Forelimb muscle (tissue), 1 donor: ENCODE results near the gene ZNF503. TPM values are rescaled to one million over a fixed set of nuclear protein-coding genes. Genes with fewer than 3 reads are reported as not detected.

Experiments used
- DNase-seq: peaks from one replicate; pipeline ENCODE4 v3.0.0-alpha.2; 2013; ENCODE audit warnings: low read depth
- polyA plus RNA-seq: library from polyadenylated mRNA; unstranded; fragments of 120-200 nt; gene quantifications from one replicate; pipeline ENCODE4 v1.2.1, GENCODE V29; 2013; ENCODE audit not compliant: insufficient read length

The ZNF503 gene
- polyA plus RNA-seq, 1 donor, result 10.8 TPM

- no peak for DNase-seq
These were observed 29.9 kb upstream of the ZNF503 start, which contains the start of gene LRMDA for GRCh38 chr10:75431180-75432111. Gene LRMDA (plus strand): TSS chr10:75431624.

DNA sequence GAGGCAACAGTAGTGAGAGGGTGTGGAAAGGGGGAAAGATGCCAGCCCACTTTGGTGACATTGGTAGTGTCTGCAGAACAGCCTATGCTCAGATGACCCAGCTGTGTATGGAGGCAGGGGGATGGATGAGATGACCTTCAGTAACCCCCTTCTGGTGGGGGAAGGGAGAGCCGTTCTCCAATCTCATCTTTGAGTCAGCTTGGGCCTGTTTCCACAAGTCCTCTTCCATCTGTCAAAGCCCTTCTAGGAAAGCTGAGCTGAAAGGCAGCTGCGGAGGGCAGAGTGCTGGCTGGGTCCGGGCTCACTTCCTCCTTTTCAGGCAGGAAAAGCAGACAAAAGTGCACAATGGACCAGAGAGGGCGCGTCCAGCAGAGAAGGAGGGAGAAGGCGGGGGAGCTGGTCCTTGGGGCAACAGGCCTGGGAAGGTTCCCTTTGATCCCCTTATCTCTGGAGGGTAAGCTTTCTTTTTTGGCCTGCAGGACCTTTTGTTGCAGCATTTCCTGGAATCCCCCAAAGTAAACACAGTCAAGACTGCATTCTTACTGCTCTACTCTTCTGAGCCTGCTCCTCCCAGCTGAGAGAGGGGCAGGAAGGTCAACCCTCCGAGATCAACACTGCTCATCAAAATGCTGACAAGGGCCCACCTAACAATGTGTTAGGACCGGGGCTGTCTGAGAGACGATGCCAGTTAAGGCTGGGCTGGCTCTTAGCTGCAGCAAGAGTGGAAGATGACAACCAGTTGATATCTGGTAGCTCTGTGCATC is 28.6 kb upstream of the ZNF503 start:
- no peak for DNase-seq

- DNase-seq, result no peak
These were observed 27.7 kb upstream of the ZNF503 start for GRCh38 chr10:75429159-75429827.

DNA sequence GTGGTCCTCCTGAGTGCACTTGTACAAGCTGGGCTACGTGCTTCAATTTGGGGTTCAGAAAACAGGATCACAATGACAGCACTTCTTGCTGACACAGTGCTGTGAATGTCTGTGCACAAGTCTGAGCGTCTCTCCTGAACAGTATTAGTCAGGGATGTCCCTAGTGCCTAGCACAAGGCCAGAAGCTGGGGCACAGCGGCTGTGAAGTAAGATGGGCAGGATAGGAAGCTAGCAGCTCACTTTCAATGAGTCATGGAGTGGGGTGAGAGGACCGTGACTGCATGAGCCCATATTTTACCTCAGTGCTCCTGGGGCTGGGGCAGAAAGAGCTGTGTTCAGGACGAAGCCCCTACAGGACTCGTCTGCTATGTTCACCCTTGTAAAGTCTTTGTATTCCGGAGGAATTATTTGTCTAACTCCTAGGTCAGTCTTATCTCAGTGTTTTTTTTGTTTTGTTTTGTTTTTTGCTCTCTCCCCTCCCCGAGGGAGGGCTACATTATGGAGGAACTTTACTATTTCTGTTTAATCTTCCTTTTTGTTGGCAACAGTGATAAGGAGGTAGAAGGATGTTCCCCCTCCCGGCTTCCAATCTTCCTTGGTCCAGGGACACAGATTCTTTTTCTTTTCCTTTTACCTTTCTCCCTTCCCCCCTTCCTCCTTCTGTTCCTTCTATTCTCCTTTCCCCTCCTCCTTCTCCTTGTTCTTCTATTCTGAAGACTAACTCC is 27.0 kb upstream of the ZNF503 start:
- no peak for DNase-seq

DNA sequence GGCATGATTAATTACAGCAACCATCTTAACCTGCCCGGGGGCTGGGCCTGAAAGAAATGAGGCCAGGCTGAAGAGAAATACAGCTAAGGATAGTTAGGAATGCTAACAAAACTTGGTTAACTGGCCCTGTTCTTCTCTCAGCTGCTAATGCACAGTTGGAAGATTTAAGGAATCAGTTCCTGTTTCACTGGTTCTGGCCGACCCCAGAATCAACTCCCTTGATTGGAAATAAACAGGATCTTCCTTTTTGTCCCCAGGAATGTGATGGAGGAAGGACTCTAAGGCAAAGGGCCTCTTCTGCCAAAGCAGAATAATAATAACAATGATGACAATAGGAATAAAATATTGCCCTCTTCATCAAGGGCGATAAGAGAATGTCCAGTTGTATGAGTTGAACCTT is 26.4 kb upstream of the ZNF503 start:
- no peak for DNase-seq

GRCh38 chr10:75426880-75427279 is 25.3 kb upstream of the ZNF503 start:
- no peak for DNase-seq

DNA sequence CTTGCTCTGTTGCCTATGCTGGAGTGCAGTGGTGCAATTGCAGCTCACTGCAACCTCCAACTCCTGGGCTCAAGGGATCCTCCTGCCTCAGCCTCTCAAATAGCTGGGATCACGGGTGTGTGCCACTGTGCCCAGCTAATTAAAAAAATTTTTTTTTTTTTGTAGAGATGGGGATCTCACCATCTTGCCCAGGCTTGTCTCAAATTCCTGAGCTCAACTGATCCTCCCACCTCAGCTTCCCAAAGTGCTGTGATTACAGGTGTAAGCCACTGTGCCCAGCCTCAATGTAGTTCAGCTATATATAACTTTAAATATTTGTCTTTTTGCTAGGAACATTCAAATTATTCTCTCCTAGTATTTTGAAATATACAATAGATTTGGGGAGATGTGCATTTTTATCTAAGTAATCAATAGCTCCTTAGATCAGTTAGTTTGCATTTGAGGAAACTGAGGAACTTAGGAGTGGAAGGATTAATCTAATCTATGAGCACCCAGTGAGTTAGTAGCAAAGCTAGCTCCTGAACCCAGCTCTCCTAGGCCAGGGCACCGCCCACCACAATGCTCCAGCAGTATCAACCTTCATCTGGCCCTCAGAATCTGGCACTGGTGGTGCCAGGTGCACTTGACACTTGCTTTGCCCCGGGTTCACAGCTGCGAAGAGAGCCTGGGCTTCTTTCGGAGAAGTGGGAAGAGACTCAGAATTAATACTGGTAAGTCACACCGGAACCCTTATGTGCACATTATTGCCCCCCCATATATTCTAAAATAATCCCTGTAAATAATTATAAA is 23.9 kb upstream of the ZNF503 start:
- DNase-seq, result no peak

- DNase-seq, result no peak
These were observed 23.0 kb upstream of the ZNF503 start for GRCh38 chr10:75424571-75424970.

GRCh38 chr10:75422913-75423312 is 21.3 kb upstream of the ZNF503 start:
- no peak for DNase-seq

DNA sequence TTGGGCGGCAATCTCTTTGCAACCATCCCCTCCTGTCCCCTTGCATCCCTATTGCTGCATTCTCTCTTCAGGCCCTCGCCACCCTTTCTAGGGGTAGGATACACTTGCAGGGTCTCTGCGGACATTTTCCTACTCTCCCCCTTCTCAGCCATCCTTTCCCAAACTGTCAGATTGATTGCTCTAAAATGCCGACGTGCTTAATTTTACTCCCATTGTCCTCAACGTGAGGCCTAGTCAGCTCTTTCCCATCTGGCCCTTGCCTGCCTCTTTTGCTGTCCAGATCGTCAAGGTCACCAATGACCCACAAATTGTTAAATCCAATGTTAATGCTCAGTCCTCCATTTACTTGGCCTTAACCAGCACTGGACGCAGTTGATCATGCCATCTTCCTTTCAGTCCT is 17.1 kb upstream of the ZNF503 start:
- no peak for DNase-seq

DNA sequence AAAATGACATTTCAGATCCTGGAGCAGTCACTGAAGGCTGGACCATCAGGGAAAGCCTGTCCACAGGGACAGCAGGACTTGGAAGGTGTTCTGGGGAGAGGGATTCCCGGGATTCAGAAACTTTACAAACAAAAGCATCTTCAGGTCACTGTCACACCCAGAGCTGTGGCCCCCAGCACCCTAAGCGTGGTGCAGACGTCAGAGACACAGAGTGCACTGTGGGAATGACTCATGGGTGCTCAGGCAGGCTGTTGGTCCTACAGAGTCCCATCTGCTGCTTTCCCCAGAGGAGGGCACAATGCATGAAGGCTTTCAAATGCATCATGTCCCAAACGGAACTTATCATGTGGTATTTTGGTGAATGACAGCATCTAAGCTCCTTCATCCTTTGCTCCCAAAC is 16.7 kb upstream of the ZNF503 start:
- DNase-seq, result no peak

DNA sequence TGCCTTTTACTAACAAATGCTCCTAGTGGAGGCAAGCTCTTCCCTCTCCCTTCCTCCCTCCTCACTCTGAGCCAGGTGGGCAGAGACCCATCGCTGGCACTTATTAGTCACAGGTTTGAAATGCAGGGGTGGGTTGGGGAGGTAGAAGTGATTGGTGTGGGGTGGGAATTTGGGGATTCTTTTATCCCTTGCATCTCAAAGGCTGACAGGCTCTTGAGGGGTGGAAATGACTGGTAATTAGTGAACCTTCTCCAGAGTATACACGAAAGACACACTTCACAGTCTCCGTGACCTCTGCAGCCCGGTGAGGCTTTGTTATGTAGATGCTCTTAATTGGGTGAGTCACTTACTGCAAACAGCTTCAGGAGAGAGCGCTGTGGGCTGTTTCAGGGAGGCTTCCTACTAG is 16.0 kb upstream of the ZNF503 start:
- no peak for DNase-seq

DNA sequence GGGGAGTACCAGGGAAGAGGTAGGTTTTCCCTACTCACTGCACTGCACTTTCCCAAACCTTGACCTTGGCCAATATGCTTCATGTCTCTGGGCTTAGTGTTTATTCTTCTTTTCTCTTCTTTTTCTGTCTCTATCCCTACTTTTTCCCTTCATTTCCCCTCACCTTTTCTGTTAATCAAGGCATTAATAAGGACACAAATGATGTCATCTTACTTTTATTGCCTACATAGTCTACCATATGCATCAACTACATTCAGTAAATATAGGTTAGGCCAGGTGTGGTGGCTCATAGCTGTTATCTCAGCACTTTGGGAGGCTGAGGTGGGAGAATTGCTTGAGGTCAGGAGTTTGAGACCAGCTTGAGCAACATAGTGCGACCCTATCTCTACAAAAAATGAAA is 13.0 kb upstream of the ZNF503 start:
- no peak for DNase-seq

- DNase-seq, result no peak
These were observed 8.8 kb upstream of the ZNF503 start for GRCh38 chr10:75410132-75411005.

DNA sequence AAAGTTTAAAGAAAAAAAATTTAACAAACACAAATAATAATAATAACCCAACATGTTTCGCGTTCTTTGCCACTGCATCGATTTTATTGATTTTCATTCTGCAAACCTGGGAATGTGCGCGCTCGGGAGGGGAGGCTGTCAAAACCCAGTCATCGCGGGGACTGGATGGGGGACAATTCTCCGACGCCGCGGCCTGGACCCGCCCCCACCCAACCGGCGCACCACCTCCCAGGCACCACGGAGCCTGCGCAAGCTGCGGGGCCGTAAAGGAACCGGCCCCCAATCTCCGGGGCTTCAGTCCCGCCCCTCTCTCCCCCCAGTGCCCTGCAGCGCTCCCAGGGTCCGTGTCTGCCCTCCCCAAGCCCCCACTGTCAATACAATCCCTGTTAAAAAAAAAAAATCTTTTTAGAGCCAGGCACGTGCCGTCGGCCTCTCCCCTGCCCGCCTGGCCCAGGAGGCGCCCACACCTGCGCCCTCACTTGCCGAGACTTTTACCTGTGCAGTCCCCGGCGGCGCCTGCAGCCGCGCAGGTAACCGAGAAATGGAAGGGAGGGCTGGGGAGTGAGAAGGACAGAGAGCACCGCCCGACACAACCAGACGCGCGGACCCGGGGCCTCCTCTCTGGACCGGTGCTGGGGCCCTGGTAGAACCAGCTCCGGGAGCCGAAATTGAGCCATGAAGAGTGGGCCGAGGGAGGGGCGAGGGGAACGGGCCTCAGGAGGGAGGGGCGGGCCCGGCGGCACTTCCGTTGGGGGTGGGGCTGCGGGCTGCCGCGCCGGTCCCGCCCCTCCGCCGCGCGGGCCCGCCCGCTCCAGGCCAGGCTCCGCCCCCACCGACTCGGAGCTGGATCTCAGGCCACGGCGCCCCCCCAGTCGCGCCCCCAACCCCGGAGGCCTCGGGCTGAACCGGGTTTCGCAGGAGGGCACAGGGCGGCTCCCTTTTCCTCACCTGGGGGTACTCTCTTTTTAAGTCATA is 7.6 kb upstream of the ZNF503 start:
- DNase-seq, result no peak

DNA sequence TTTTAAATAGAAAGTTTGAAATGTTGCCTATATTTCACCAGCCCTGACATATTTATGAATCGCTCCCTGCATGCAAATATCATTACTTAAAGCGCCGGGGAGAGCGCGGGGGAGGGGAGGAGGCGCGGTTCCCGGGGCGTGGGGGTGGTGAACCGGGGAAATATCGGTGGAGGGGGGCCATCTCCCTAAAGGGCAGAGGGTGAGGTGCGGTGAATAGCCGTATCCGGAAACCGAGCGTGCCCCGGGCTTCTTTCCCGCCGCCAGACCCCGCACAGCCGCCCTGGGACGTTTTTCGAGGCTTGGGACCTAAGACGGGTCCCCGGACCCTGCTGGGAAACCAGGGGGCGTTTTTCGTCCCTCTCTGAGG is 6.9 kb upstream of the ZNF503 start:
- no peak for DNase-seq

DNA sequence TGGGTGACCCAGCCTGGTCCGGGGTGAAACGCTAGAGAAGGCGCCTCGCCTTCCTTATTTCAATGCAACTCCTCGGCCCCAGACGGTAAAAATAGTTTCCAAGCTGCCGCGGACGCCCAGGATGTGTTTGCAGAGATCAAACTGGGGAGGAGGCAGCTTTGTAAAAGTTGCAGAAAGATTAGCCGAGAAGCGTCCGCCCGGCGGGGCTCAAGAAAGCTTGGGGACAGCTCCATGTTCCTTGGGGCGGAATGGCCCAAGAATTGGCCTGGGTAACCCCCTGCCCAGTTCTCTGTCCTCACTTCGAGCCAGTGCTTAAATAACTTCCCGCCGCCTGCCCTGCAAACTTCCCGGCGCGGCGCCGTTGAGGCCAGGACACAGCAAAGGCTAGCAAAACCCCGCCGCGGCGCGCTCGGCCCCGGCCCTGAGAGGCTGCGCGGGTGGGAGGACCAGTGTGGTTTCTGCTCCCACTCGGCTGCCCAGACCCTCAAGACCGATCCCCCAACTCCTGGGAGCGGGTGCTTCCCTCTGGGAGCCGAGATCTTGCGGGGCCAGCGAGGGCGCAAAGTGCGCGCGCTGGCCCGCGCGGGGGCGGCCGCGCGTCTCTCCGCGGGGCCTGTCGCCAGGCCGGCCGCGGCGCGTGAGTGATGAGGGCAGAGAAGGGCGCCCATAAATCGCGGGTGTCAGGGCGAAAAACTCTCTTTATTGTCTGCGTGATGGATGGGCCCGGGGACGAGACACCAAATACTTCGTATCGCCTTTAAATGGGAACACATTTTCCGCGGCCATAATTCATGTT is 6.3 kb upstream of the ZNF503 start:
- no peak for DNase-seq

GRCh38 chr10:75407224-75407712 is 5.7 kb upstream of the ZNF503 start:
- DNase-seq, result no peak
